SJSA1 (cell line): ENCODE data around the gene GPLD1. TPM values are rescaled to one million over a fixed set of nuclear protein-coding genes. Genes with fewer than 3 reads are reported as not detected.
"Not testable (repeated sequence)": the region's sequence is repeated elsewhere in the genome, so short reads cannot be mapped to it uniquely, and the experiment has no call there.

Source experiments
- DNase-seq, 2 experiments: peaks; one replicate each; pipeline ENCODE4 v3.0.0-alpha.2; 2015 to 2020; ENCODE audit warnings: low spot score in 2 of 2, low read depth in 1 of 2
- H3K27ac ChIP-seq: fragments of 250-450 bp; sonication (Bioruptor Pico); 2 replicates; pipeline ENCODE4 v1.5.1; 2020; ENCODE audit warnings: mild to moderate bottlenecking, moderate library complexity
- H3K27me3 ChIP-seq: fragments of 250-450 bp; sonication (Bioruptor Pico); replicated peaks from 2 replicates; pipeline ENCODE4 v1.5.1; 2020; ENCODE audit warnings: mild to moderate bottlenecking, moderate library complexity
- H3K36me3 ChIP-seq: fragments of 250-450 bp; sonication (Bioruptor Pico); 2 replicates; pipeline ENCODE4 v1.5.1; 2020; ENCODE audit warnings: mild to moderate bottlenecking
- H3K4me1 ChIP-seq: fragments of 250-450 bp; sonication (Bioruptor Pico); replicated peaks from 2 replicates; pipeline ENCODE4 v1.6.1; 2021; ENCODE audit warnings: mild to moderate bottlenecking
- H3K4me3 ChIP-seq: fragments of 250-450 bp; sonication (Bioruptor Pico); 2 replicates; pipeline ENCODE4 v1.5.1; 2020; ENCODE audit warnings: mild to moderate bottlenecking
- H3K9me3 ChIP-seq: fragments of 250-450 bp; sonication (Bioruptor Pico); replicated peaks from 2 replicates; pipeline ENCODE4 v1.5.1; 2020; ENCODE audit warnings: mild to moderate bottlenecking
- total RNA-seq: library from RNA; depleted of rRNA; stranded (reverse); fragments of >200 nt; shearing (Covaris generic); gene quantifications from 2 replicates; pipeline ENCODE4 v1.2.3, GENCODE V29; 2014; rRNA removed

GPLD1 gene
- total RNA-seq, 1 experiment from 2014 or later: 0.74 TPM

DNA sequence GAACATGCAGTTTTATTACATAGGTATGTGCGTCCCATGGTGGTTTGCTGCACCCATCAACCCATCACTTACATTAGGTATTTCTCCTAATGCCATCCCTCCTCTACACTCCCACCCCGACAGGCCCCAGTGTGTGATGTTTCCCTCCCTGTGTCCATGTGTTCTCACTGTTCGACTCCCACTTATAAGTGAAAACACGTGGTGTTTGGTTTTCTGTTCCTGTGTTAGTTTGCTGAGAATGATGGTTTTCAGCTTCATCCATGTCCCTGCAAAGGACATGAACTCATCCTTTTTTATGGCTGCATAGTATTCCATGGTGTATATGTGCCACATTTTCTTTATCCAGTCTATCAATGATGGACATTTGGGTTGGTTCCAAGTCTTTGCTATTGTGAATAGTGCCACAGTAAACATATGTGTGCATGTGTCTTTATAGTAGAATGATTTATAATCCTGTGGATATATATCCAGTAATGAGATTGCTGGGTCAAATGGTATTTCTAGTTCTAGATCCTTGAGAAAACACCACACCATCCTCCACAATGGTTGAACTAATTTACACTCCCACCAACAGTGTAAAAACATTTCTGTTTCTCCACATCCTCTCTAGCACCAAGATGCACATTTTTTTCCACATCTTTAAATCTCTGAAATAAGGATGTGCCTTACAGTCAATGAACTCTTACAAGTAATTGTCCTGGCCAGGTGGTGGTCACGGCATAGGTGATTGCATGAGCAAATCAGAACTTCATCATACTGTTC is 104.8 kb downstream of the GPLD1 start:
- not testable (repeated sequence) for H3K4me1 ChIP-seq, H3K9me3 ChIP-seq, H3K27me3 ChIP-seq, H3K27ac ChIP-seq, DNase-seq, H3K36me3 ChIP-seq, H3K4me3 ChIP-seq

DNA sequence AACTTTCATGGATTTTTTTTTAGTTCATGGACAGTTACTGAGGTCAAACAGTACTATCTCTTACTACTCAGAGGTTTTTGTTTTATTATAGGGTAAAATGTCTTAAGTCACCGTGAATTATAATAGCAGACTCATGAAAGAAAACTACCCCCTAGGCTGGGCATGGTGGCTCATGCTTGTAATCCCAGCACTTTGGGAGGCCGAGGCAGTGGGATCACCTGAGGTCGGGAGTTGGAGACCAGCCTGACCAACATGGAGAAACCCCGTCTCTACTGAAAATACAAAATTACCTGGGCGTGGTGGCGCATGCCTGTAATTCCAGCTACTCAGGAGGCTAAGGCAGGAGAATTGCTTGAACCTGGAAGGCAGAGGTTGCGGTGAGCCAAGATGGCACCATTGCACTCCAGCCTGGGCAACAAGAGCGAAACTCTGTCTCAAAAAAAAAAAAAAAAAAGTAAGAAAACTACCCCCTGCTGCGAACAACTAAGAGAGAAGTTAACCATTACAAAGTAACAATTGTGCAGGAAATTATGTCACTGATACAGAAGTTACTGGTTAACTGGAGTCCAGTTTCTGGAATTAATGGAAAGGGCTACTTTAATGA is 106.4 kb downstream of the GPLD1 start:
- not testable (repeated sequence) for H3K27me3 ChIP-seq, DNase-seq, H3K4me3 ChIP-seq, H3K9me3 ChIP-seq, H3K4me1 ChIP-seq, H3K27ac ChIP-seq, H3K36me3 ChIP-seq

DNA sequence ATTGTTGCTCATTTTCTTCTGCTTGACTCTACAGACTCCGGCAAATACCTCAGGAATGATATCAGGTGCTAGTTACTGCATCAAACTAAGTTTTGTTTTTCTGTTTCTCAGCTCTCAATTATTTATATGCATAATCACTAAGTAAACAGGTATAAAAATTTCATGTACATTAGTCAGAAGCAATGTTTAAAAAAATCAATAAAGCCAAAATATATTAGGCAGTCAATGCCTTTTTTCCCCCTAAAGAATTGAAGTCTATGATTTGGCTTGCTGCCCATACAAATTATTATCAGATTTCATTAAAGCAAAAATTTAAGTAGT is 107.2 kb downstream of the GPLD1 start:
- no peak overlapping the region for H3K27ac ChIP-seq
- no peaks in the 10 kb centered on the region for H3K27me3 ChIP-seq
- H3K36me3 ChIP-seq: no peaks in the 10 kb centered on the region
- no peak for DNase-seq
- no peaks in the 10 kb centered on the region for H3K4me1 ChIP-seq
- no peak overlapping the region for H3K4me3 ChIP-seq
- no peaks in the 10 kb centered on the region for H3K9me3 ChIP-seq

DNA sequence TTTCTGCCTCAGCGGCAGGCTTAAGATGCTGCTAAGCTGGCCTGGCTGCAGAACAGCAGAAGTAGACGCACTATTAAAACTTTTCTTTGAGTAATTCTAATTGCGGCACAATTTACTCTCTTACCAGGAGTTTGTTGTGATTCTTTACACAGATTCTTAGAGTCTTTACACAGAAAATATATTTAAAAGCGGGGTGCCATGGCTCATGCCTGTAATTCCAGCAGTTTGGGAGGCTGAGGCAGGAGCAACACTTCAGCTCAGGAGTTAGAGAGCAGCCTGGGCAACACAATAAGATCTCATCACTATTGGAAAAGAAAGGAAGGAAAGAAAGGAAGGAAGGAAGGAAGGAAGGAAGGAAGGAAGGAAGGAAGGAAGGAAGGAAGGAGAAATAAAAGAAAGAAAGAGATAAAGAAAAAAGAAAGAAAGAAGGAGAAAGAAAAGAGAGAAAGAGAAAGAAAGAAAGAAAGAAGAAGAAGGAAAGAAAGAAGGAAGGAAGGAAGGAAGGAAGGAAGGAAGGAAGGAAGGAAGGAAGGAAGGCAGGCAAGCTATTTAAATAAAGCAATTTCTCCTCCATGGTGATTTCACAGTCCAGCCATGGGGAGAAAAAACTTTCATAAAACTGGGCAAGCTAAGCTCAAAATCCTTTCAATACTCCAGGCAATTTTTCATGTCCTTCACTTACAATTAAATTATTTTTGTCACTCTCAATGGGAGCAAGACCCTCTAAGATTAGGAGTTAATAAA is 107.7 kb downstream of the GPLD1 start:
- Histone ChIP-seq H3K4me1 (no peaks in the 10 kb centered on the region), H3K36me3 (no peaks in the 10 kb centered on the region), H3K4me3 (no peak overlapping the region), H3K9me3 (no peaks in the 10 kb centered on the region), H3K27me3 (no peaks in the 10 kb centered on the region), H3K27ac (no peak overlapping the region)
- DNase-seq: no peak

DNA sequence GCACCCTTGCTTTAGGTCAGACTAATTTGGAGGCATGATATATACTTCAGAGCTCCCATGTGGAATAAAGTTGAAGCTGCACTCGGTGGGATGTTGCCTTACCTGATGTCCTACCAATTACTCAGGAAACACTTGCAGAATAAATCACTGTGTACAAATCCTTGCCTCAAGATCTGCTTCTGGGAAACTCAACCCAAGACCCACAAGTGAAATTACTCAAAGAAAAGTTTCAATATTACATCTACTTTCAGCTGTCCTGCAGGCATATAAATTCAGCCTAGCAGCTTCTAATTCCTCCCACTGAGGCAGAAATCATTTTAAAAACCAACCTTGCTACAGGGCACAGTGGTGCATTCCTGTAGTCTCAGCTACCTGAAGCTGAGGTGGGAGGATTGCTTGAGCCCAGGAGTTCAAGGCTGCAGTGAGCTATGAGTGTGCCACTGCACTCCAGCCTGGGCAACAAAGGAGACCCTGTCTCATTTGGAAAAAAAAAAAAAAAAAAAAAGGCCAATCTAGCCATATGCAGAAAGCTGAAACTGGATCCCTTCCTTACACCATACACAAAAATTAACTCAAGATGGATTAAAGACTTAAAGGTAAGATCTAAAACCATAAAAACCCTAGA is 110.8 kb downstream of the GPLD1 start:
- no peak overlapping the region for H3K27ac ChIP-seq
- no peak overlapping the region for H3K4me3 ChIP-seq
- H3K36me3 ChIP-seq: no peaks in the 10 kb centered on the region
- DNase-seq: no peak
- H3K27me3 ChIP-seq: no peaks in the 10 kb centered on the region
- H3K9me3 ChIP-seq: no peaks in the 10 kb centered on the region
- no peaks in the 10 kb centered on the region for H3K4me1 ChIP-seq

Other genes with a start within 250 kb of the GPLD1 start
- gene DCDC2, start 131.5 kb downstream of the GPLD1 start, total RNA-seq: 0.08 TPM in 1 of 2 replicates, not detected in the other
- 26.6 and 29.4 TPM in 2 replicates for gene MRS2, start 86.6 kb downstream of the GPLD1 start, total RNA-seq
- gene ALDH5A1, start 5.4 kb upstream of the GPLD1 start, total RNA-seq: 0.66 and 0.78 TPM in 2 replicates
- not detected in 2 replicates for gene KIAA0319, start 156.6 kb upstream of the GPLD1 start, total RNA-seq
- 23.4 and 23.6 TPM in 2 replicates for gene TDP2, start 177.3 kb upstream of the GPLD1 start, total RNA-seq
- gene ACOT13, start 177.5 kb upstream of the GPLD1 start, total RNA-seq: 7.5 and 10.6 TPM in 2 replicates
- gene C6orf62, start 229.6 kb upstream of the GPLD1 start, total RNA-seq: 94.4 and 124 TPM in 2 replicates